ENCODE results near the gene AGXT.

The AGXT gene

GRCh38 chr2:240919786-240920782 lies 51.5 kb downstream of the AGXT start:
- H3K27ac ChIP-seq (ENCODE audit: low read depth, low read length), result peak overlapping the region; percentile 93
- H3K4me3 ChIP-seq (ENCODE audit: low read depth, low read length), result no peak overlapping the region
- H2AFZ ChIP-seq (ENCODE audit: low read length, unreplicated experiment), result no peak overlapping the region
- H3K27me3 ChIP-seq (ENCODE audit: insufficient read depth, low read length), result no peaks in the 10 kb centered on the region
- no peaks in the 10 kb centered on the region for H3K79me2 ChIP-seq (ENCODE audit: control insufficient read depth, insufficient read depth, low read length, unreplicated experiment)
- no peaks in the 10 kb centered on the region for H3K36me3 ChIP-seq (ENCODE audit: insufficient read depth, low read length)
- H3K4me1 ChIP-seq (ENCODE audit: control insufficient read depth, insufficient read depth, low read length, unreplicated experiment), result peaks cover 33% of the 10 kb centered on the region

- H3K27ac ChIP-seq (ENCODE audit: low read depth, low read length), result peak overlapping the region; percentile 93
- no peaks in the 10 kb centered on the region for H3K79me2 ChIP-seq (ENCODE audit: control insufficient read depth, insufficient read depth, low read length, unreplicated experiment)
- peaks cover 33% of the 10 kb centered on the region for H3K4me1 ChIP-seq (ENCODE audit: control insufficient read depth, insufficient read depth, low read length, unreplicated experiment)
- no peak overlapping the region for H2AFZ ChIP-seq (ENCODE audit: low read length, unreplicated experiment)
- no peaks in the 10 kb centered on the region for H3K36me3 ChIP-seq (ENCODE audit: insufficient read depth, low read length)
- no peak overlapping the region for H3K4me3 ChIP-seq (ENCODE audit: low read depth, low read length)
- no peaks in the 10 kb centered on the region for H3K27me3 ChIP-seq (ENCODE audit: insufficient read depth, low read length)
Observed at GRCh38 chr2:240920783-240921231, 52.2 kb downstream of the AGXT start.

- Histone ChIP-seq H3K27ac (ENCODE audit: low read depth, low read length) (peak overlapping the region; percentile 93), H3K36me3 (ENCODE audit: insufficient read depth, low read length) (no peaks in the 10 kb centered on the region), H3K27me3 (ENCODE audit: insufficient read depth, low read length) (no peaks in the 10 kb centered on the region), H3K4me3 (ENCODE audit: low read depth, low read length) (no peak overlapping the region), H3K4me1 (ENCODE audit: control insufficient read depth, insufficient read depth, low read length, unreplicated experiment) (peaks cover 33% of the 10 kb centered on the region), H3K79me2 (ENCODE audit: control insufficient read depth, insufficient read depth, low read length, unreplicated experiment) (no peaks in the 10 kb centered on the region), H2AFZ (ENCODE audit: low read length, unreplicated experiment) (no peak overlapping the region)
Observed at GRCh38 chr2:240921311-240921994, 52.8 kb downstream of the AGXT start.

GRCh38 chr2:240921995-240922244 lies 53.3 kb downstream of the AGXT start:
- Histone ChIP-seq H3K79me2 (ENCODE audit: control insufficient read depth, insufficient read depth, low read length, unreplicated experiment) (no peaks in the 10 kb centered on the region), H3K27ac (ENCODE audit: low read depth, low read length) (peak overlapping the region; percentile 93), H3K4me1 (ENCODE audit: control insufficient read depth, insufficient read depth, low read length, unreplicated experiment) (peaks cover 30% of the 10 kb centered on the region), H2AFZ (ENCODE audit: low read length, unreplicated experiment) (no peak overlapping the region), H3K36me3 (ENCODE audit: insufficient read depth, low read length) (no peaks in the 10 kb centered on the region), H3K4me3 (ENCODE audit: low read depth, low read length) (no peak overlapping the region), H3K27me3 (ENCODE audit: insufficient read depth, low read length) (no peaks in the 10 kb centered on the region)

- no peak overlapping the region for H3K4me3 ChIP-seq (ENCODE audit: low read depth, low read length)
- no peaks in the 10 kb centered on the region for H3K27me3 ChIP-seq (ENCODE audit: insufficient read depth, low read length)
- no peaks in the 10 kb centered on the region for H3K36me3 ChIP-seq (ENCODE audit: insufficient read depth, low read length)
- H3K27ac ChIP-seq (ENCODE audit: low read depth, low read length), result peak overlapping the region; percentile 93; the same call in 1 of the 2 replicates
- no peak overlapping the region for H2AFZ ChIP-seq (ENCODE audit: low read length, unreplicated experiment)
- H3K4me1 ChIP-seq (ENCODE audit: control insufficient read depth, insufficient read depth, low read length, unreplicated experiment), result peaks cover 25% of the 10 kb centered on the region
- H3K79me2 ChIP-seq (ENCODE audit: control insufficient read depth, insufficient read depth, low read length, unreplicated experiment), result no peaks in the 10 kb centered on the region
Observed at GRCh38 chr2:240922245-240922981, 53.8 kb downstream of the AGXT start.

- Histone ChIP-seq H3K4me1 (ENCODE audit: control insufficient read depth, insufficient read depth, low read length, unreplicated experiment) (peaks cover 25% of the 10 kb centered on the region), H3K36me3 (ENCODE audit: insufficient read depth, low read length) (no peaks in the 10 kb centered on the region), H3K27me3 (ENCODE audit: insufficient read depth, low read length) (no peaks in the 10 kb centered on the region), H3K4me3 (ENCODE audit: low read depth, low read length) (no peak overlapping the region), H3K27ac (ENCODE audit: low read depth, low read length) (no peak overlapping the region), H2AFZ (ENCODE audit: low read length, unreplicated experiment) (no peak overlapping the region), H3K79me2 (ENCODE audit: control insufficient read depth, insufficient read depth, low read length, unreplicated experiment) (no peaks in the 10 kb centered on the region)
Observed at GRCh38 chr2:240922982-240923537, 54.4 kb downstream of the AGXT start.

- Histone ChIP-seq H3K27me3 (ENCODE audit: insufficient read depth, low read length) (no peaks in the 10 kb centered on the region), H3K79me2 (ENCODE audit: control insufficient read depth, insufficient read depth, low read length, unreplicated experiment) (no peaks in the 10 kb centered on the region), H3K36me3 (ENCODE audit: insufficient read depth, low read length) (no peaks in the 10 kb centered on the region), H3K4me1 (ENCODE audit: control insufficient read depth, insufficient read depth, low read length, unreplicated experiment) (peaks cover 25% of the 10 kb centered on the region), H3K4me3 (ENCODE audit: low read depth, low read length) (no peak overlapping the region), H3K27ac (ENCODE audit: low read depth, low read length) (no peak overlapping the region), H2AFZ (ENCODE audit: low read length, unreplicated experiment) (no peak overlapping the region)
Observed at GRCh38 chr2:240925191-240925567, 56.6 kb downstream of the AGXT start.

GRCh38 chr2:240925568-240926515 lies 57.2 kb downstream of the AGXT start:
- no peaks in the 10 kb centered on the region for H3K27me3 ChIP-seq (ENCODE audit: insufficient read depth, low read length)
- no peaks in the 10 kb centered on the region for H3K36me3 ChIP-seq (ENCODE audit: insufficient read depth, low read length)
- peaks cover 19% of the 10 kb centered on the region for H3K4me1 ChIP-seq (ENCODE audit: control insufficient read depth, insufficient read depth, low read length, unreplicated experiment)
- H3K27ac ChIP-seq (ENCODE audit: low read depth, low read length), result no peak overlapping the region
- H3K4me3 ChIP-seq (ENCODE audit: low read depth, low read length), result no peak overlapping the region
- no peak overlapping the region for H2AFZ ChIP-seq (ENCODE audit: low read length, unreplicated experiment)
- no peaks in the 10 kb centered on the region for H3K79me2 ChIP-seq (ENCODE audit: control insufficient read depth, insufficient read depth, low read length, unreplicated experiment)

GRCh38 chr2:240926516-240927389 lies 58.1 kb downstream of the AGXT start:
- no peak overlapping the region for H3K4me3 ChIP-seq (ENCODE audit: low read depth, low read length)
- no peaks in the 10 kb centered on the region for H3K27me3 ChIP-seq (ENCODE audit: insufficient read depth, low read length)
- no peak overlapping the region for H2AFZ ChIP-seq (ENCODE audit: low read length, unreplicated experiment)
- H3K27ac ChIP-seq (ENCODE audit: low read depth, low read length), result no peak overlapping the region
- no peaks in the 10 kb centered on the region for H3K36me3 ChIP-seq (ENCODE audit: insufficient read depth, low read length)
- no peaks in the 10 kb centered on the region for H3K79me2 ChIP-seq (ENCODE audit: control insufficient read depth, insufficient read depth, low read length, unreplicated experiment)
- peaks cover 10% of the 10 kb centered on the region for H3K4me1 ChIP-seq (ENCODE audit: control insufficient read depth, insufficient read depth, low read length, unreplicated experiment)
